ENCODE results near the gene TBX19.

GRCh38 chr1:168245042-168245441, 35.6 kb upstream of the TBX19 start:
- TF ChIP-seq FOXM1 (IDR thresholded peaks at IDR 0.05; ENCODE audit: borderline replicate concordance) (no peak), CTBP1 (IDR thresholded peaks at IDR 0.05; ENCODE audit: borderline replicate concordance) (no peak), ARNT (IDR thresholded peaks at IDR 0.05) (no peak), ZNF384 (IDR thresholded peaks at IDR 0.05) (no peak)

All from HEK293T (cell line).